Stimulated activated CD8-positive, alpha-beta memory T cell treated with anti-CD3 and anti-CD28 coated beads, Interleukin-12 subunit alpha, Interleukin-12 subunit beta, amount 100 ng/mL, for 24 hours (primary cell): ENCODE measurements around the gene ZC3H8.
"Not testable (repeated sequence)": the region's sequence is repeated elsewhere in the genome, so short reads cannot be mapped to it uniquely, and the experiment has no call there.

ENCODE experiments used
- DNase-seq: peaks from one replicate; pipeline ENCODE4 v3.0.0-alpha.2; 2020; ENCODE audit errors: extremely low read depth

ZC3H8 gene

DNA sequence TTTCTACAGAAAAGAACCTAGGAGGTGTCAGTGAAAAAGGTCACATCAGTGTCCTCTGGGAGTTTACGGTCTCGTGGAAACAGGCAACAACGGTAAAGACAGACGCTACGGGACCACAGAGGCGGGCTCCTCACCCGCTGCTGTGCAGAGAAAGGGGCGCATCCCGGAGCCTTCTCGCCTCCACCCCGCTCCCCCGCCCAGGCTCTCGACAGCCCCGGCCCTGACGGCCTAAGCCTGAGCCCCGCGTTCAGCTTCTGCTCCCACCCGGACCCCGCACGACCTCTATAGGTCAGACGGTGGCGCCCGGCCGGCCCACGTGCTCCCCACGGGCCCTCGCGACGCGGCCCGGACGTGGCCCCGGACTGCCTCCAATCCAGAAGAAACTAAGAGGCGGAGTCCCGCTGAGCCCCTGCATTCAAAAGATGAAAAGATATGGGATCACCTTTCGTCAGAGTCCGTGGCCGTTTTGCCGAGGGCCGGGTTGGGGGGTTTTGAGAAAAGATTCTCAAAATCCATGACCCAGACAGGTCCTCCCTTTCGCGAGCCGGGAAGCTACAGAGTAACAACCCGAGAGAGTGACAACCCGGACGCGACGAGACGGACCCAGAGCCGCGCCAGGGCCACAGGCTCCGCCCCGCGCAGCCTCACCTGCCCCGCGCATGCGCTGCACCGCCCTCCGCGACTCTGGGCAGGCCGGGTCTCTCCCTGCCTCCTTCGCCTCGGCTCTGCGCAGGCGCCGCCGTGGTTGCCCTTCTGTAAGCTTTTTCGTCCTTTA lies at the start of gene ZC3H8:
ZC3H8 (minus strand) TSS at position 577 of the 775 bp plus-strand sequence; CDS start at position 516, 61 bp downstream.
- peak; percentile 89 for DNase-seq

DNA sequence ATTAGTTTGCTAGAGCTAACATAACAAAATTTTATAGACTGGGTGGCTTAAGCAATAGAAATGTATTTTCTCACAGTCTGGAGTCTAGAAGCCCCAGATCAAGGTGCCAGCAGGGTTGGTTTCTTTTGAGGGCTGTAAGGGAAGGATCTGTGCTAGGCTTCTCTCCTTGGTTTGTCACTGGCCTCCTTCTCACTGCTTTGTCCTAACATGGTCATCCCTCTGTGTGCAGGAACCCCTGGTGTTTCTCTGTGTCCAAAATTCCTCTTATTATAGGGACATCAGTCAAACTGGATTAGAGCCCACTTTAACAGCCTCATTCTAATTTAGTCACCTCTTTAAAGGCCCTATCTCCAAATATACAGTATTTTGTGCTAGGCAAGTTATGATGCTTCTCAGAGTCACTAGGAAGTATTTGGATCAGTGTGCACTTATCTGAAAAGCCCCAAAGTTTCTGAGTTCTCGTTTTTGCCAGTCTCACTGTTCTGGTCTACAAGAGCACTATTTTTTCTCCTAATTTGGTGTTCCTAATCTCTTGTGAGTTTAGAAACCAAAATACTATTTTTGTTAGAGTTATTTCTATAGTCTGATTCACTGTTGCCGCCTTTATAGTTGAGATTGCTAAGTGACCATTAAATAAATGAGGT lies 49.6 kb upstream of the ZC3H8 start:
- DNase-seq = no peak

DNA sequence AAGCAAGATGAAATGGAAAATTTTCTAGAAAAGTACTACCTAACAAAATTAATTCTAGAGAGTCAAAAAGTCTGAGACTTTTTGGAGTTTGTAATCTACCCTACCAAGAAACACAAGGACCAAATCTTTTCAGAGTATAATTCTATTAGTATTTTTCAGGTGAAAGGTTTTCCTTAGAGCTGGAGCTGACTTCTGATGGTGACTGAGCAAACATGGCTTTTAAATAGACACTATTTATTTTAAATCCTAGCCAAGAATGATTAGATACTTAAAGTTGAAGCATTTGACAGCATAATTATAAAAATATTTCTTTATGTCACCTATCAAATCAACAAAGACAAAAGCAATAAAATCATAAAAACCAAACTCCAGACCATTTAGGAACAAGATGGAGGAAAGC lies 47.1 kb upstream of the ZC3H8 start:
- no peak for DNase-seq

DNA sequence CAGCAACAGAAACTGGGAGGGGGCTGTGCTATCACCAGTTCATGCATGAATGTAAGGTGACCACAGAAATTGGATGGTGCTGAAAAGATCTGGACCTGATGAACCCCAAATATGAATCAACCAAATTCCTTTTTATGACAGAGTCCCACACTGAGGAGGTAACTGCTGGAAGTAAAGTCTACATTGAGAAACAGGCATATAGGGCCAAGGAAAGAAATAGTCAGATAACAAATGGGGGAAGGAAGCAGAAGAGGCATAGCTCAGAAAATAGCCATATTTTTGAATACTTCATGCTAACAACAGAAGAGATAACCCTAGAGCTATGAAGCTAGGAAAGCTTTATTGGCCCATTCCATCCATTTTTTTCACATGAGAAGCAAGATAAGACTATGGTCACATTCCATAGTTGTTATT lies 46.3 kb upstream of the ZC3H8 start:
- DNase-seq = no peak

DNA sequence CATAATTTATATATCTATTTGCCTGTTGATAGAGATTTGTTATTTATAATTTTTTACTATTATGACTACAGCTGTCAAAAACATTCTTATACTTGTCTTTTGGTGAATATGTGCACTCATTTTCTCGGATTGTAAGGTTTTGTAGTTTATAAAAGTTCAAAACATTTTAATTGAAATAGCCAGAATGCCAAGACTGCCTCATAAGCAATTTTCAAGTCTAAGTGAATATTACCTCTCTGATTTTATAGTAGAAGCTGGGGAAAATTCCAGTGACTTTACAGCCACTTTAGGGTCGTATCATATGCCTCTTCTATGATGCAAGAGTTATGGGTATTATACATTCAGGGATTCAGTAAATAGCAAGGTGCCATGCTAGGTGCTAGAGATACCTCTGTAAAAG lies 41.6 kb upstream of the ZC3H8 start:
- DNase-seq = no peak

DNA sequence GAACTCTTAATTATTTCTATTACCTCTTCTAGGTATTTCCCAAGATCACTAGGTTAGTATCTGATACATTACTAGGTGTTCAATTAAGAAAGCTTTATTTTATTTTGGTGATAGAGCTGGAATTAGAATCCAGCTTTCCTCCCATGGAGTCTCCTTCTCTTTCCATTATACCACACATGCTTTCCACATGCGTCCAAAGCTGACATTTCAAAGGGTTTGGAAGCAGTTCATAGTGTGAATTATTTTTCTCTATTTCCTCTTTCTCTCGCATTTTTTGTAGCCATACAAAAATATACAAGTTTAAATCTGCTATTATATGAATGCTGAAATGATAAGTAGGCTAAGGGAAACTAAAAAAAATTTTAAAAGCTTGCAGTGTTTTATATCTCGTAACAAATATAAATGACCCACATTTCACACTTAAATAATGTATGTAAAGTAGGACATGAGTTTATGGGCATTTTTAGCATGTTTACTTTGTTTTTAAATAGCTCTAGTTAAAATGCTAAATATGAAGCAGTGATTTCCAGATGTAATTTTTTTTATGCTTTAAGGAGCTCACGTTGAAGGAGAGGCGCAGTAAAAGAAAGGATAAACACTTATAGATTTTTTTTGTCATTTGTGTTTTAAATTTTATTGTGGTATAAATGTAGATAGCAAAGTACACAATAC lies 40.7 kb upstream of the ZC3H8 start:
- DNase-seq = no peak

DNA sequence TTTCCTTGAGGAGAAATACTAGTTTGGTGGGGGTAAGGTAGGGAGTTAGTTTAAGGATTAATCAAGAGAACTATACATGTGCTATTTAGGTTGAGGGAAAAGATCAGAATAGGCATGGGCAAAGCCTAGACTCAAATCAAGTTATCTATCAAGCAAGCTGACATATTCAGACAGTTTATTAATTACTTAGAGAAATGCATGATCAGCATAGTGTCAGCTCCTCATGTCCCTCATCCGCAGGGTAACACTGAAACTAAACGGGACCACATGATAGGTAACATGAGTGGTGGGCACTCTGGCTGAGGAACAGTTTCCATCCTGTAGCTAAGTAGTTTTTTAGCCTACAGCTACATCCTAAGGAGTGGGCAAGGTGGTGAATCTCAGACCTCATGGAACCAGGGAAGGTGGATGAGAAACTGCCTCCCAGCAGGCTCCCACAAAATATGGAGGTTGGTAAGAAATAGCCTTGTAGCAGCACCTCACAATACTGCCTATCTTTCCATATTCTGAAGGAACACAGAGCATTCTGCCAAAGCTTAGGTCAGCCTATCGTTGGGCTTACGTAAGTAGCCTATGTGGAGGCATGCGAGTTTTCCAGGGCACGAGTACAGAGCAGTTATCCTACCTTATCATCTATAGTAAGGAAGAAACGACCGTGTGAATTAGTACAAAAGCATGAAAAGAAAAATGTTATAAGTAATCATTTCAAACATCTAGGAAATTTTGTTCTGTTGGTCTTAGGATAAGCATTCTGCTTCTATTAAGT lies 39.0 kb upstream of the ZC3H8 start:
- DNase-seq = no peak

DNA sequence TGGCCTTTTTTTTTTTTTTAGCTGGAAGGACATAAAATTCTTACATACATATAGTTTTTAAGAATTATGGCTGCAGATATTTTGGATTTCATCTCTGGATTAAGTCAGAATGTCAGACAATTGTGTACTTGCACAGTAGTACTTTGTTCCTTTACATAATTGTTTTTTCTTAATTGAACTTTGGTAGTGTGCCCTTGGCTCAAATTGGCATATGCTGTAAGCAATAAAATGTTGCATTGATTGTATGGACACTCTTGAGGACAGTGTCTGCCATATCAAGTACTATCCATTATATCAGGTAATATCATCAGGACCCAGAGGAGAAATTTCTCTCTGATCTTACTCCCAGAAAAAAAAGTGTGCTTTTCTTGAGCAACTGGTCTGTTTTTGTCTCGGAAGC lies 35.8 kb upstream of the ZC3H8 start:
- DNase-seq = no peak

DNA sequence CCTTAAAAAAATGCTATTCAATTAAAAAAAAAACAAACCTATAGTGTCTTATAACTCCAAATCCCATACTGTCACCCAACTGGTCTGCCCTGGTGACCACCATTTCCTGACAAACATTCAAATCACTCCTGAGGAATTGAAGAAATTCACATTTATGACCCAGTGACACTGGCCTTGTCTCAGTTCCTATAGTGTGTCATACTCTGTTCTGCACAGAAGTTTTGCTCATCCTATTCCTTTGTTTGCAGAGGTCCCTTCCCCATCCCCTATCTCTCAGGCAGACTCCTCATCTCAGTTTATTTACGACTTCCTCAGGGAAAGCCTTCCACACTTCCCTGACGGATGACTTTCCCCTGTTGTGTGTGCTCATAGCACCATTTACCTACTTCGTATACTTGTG lies 35.2 kb upstream of the ZC3H8 start:
- DNase-seq = no peak

DNA sequence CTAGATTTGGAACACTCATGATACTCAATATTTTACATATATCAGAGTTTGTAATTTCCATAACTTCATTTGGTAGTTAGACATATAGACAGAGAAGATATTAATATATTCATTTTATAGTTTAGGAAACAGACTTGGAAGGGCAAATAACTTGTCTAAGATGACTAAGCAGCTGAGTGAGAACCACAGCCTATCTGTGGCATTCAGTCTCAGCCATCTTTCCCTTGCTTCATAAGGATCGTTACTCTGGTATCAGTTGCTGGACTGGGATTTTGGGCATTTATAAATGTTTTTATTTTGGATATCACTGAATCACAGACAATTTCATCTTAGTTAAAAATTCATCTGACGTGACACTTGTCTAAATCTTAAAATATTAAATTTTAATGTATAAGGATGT lies 28.7 kb upstream of the ZC3H8 start:
- not testable (repeated sequence) for DNase-seq

DNA sequence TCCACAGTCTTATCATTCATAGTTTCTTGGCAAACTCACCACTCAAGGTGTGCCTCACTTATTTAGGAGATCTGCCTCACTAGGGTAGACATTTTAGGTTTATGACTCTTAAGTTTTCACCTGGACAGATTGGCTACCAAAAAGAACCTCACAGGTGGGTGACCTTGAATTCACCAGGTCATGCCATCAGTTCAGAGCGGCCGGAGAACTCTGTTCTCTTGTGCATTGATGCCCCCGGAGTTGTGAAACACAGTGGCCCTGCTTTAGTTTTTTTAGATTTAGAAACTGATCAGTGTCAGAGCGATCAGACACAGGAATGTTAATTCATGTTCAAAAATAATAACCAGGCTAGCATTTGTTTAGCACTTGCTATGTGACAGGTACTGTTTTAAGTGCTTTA lies 27.2 kb upstream of the ZC3H8 start:
- DNase-seq = not testable (repeated sequence)

DNA sequence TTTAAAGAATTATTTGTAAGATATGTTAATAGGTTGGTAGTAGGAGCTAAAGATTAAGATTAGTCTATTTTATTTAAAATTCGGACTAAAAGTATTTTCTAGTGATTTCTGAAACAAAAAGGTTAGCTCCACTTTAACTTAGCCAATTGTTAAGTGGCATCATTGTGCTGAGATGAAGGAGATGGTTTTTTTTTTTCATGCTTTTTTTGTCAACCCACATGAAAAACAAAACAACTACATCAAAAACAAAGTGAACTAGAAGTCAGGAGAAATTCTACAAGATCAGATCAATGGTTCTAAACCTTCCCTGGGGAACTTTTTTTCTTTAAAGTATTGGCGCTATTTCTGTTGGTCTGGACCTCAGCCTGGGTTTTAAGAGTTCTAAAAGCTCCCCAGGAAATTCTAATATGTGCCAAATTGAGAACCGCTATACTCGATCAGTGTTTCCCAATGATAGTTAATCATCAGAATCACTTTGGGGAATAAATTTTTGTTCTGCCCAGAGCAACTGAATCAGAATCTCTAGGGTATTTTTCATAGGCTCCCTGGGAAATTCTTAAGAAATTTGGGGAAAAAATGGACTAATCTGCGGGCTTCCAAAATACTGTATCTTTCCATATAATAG lies 22.9 kb upstream of the ZC3H8 start:
- no peak for DNase-seq

DNA sequence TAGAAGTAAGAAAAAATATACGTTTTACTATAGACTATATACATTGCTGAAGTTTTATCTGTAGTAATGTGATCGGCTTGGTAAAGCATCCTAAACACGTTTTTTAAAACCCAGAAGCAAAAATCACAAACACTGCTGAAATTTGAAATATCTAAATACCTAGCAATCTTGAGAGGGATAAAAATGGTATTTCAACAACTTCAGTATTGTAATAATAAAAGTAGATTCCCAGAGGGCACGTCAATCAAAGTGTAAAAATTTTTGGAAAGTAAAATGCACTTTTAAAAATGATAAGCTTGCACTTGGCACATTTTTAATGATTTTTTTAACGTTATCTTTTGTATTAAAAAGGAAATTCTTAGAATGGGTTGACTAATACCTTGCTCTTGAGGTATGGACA lies 22.1 kb upstream of the ZC3H8 start:
- no peak for DNase-seq

DNA sequence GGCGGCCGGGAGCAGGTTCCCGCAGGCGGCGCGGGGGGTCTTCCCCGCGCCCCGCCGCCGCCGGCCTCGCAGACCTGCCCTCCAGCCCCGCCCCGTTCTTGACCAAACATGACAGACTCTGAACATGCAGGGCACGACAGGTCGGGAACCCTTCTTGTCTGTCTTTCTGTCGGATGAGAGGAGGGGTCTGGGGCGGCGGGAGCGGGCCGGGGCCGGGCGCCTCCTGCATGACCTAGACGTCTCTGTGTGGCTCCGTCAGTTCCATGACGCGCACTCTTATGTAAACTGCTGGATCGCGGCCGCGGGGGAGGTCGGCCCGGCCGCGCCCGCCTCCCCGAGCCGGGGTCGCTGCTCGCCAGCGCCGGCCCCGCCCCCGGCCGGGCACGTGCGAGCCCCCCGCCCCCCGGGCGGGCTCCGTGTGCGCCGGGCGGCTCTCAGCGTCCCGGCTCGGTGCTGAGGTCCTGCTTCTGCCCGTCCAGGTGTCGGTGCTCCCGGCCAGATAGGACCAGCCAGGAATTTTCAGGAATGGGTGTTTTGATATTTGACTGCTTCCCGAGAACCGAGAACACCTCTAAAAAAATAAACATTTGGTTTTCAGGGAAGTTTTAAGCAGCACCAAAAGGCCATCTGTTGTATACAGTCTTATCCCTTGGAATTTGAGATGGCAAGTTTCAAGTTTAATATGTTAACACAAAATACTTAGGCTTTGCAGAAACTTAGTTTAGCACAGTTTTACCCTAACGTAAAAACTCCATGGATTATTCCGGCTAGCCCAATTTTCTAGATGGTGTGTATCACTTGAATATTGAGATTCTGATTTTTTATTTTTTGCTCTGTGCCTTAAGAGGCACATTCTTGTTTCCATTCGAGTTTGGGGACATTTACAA lies 21.3 kb upstream of the ZC3H8 start:
- DNase-seq = peak; percentile 46

DNA sequence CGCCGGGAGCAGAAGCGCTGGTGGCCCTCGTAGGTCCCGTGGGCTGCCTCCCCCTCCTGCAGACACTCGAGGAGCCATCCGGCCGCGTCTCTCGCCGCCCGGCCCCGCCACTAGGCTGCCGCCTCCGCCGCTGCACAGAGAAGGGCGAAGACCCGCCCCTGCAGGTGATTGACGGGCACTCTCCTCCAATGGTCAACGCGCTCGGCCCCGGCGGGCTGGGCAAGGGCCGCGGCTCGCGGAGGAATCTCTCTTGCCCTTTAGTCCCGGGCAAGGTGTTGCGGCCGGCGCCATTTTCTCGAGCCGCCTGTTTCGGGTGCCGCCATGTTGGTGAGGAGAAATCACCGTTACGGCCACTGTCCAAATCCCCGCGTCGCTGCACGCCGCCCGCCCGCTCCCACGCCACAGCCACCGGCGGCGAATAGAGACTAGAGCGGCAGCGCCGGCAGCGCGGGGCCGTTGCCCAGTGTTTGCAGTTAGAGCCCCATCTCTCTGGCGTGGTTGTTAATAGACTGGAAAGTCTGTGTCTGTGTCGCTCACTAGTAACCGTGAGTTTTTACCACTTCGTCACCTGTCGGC lies 20.6 kb upstream of the ZC3H8 start, which contains the start of gene ZC3H6:
ZC3H6 (plus strand) TSS at position 287 of the 576 bp plus-strand sequence. CDS start 398 bp downstream, outside the sequence.
- DNase-seq = peak; percentile 94

DNA sequence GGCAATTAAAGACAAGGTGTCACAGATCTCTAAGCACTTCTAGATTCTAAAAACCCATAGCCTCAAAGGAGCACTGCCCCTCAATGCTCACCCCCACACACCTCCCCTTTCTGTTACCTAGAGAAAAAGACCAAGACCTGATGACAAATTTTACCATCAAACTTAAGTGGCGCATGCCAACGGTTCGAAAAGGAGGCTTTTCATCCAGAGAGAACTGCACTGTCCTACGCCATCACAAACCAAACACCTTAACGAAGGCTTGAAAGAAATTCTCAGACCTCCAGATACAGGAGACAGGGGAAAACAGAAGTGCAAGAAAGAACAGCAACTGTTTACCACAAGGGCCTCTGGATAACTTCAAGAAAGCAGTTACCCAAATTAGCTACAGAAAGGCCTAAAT lies 18.5 kb upstream of the ZC3H8 start:
- no peak for DNase-seq

DNA sequence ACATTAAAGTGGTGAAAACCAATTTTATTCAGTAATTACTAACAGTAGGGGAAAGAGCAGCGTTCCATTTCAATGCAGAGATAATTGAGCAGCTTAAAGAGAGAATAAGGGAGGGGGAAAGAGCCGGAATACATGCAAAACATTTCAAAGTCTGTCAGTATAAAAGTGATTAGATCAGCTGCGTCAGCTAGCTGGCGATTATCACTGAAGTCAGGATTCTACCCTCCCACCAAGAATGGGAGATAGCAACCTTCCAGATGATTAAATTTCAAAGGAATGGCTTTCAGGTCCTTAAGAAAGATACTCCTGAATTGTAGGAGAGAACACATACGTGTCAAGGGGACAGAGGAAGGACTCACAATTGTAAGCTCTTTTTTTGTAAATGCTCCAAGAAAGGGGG lies 17.8 kb upstream of the ZC3H8 start:
- DNase-seq = no peak

DNA sequence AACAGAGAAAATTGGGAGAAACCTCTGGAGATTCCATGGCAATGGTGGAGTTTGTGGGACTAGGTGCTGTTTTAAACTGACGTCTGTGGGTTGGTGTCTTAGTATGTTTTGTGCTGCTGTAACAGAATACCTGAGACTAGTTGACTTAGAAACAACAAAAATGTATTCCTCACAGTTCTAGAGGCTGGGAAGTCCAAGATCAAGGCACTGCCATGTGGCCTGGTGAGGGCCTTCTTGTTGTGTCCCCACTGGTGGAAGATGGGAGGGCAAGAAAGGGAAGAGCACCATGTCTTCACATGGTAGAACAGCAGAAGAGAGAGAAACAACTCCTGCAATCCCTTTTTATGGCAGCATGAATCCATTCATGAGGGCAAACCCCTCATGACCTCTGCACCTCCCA lies 13.7 kb upstream of the ZC3H8 start:
- no peak for DNase-seq

DNA sequence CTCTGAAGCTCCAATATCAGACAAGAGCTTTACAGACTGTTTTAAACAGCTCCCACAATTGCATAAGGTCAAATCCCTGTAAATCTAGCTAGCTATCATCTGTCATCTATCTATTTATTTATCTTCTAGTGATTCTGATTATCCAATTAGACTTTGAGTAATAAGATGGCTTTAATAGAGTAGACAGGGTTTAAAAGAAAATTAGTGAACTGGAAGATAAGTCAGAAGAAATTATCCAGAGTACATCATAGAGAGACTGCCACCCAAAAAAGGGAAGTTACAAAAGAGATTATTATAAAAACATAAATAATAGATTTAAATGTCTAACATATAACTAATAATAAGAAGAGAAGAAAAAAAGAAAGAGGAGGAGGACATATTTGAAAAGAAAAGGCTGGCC lies 8.0 kb upstream of the ZC3H8 start:
- DNase-seq = no peak

DNA sequence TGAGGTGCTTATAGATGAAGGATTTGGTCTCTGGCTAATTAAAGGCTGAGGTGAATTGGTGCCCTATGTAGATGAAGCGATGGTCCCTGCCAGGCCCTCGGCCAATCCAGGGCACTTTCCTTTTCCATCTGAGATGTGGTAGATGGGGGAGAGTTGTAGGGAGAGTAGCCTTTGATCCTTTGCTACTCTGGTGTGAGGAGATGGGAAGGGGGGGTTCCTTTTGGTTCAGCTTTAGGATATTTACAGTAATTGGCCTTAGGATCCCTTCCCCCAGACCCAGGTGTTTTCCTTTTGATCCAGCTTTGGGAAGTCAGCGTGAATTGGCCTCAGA lies 5.4 kb upstream of the ZC3H8 start:
- DNase-seq = no peak
